CD4-positive, alpha-beta memory T cell (primary cell): ENCODE results near the gene AMIGO2. TPM values are rescaled to one million over a fixed set of nuclear protein-coding genes. Genes with fewer than 3 reads are reported as not detected.

Experiments used
- CTCF ChIA-PET: fragments of 350-600 bp; sonication (Branson Sonifier 250); formaldehyde crosslinking; loops from one replicate; lab custom pipeline; 2021; ENCODE audit warnings: inconsistent platforms; ENCODE audit not compliant: partially characterized antibody; lab: Charles Lee
- POLR2A ChIA-PET: fragments of 350-600 bp; sonication (Branson Sonifier 250); formaldehyde crosslinking; loops from one replicate; lab custom pipeline; 2021; ENCODE audit not compliant: partially characterized antibody; lab: Charles Lee
- DNase-seq, 5 donors: peaks; one replicate each; pipeline versions ENCODE4 v3.0.0 to v3.0.0-alpha.2; 2020 to 2022; ENCODE audit warnings: mixed read lengths in 1 of 5
- H3K27ac ChIP-seq: one replicate; pipeline ENCODE4 v1.7.0; 2013; ENCODE audit warnings: low read depth, low read length
- H3K27me3 ChIP-seq: 2 replicates; pipeline ENCODE4 v1.7.0; 2013; ENCODE audit warnings: mild to moderate bottlenecking, low read length, moderate library complexity; ENCODE audit not compliant: insufficient read depth
- H3K36me3 ChIP-seq: 2 replicates; pipeline ENCODE4 v1.7.0; 2013; ENCODE audit warnings: mild to moderate bottlenecking, low read length, moderate library complexity; ENCODE audit not compliant: insufficient read depth
- H3K4me1 ChIP-seq: 2 replicates; pipeline ENCODE4 v1.7.0; 2013; ENCODE audit warnings: mild to moderate bottlenecking, low read length, moderate library complexity; ENCODE audit not compliant: insufficient read depth
- H3K4me3 ChIP-seq, 2 donors: one replicate each; pipeline ENCODE4 v1.7.0; 2013; ENCODE audit warnings: low read length in 2 of 2, mild to moderate bottlenecking in 1 of 2
- H3K9me3 ChIP-seq, 2 donors: one replicate each; pipeline ENCODE4 v1.7.0; 2013; ENCODE audit warnings: low read length in 2 of 2, control low read depth in 1 of 2; ENCODE audit not compliant: control insufficient read depth in 1 of 2
- H3K27ac Mint-ChIP-seq, 7 donors: one replicate each; pipeline ENCODE4 v1.8.0; 2020 to 2021; ENCODE audit warnings: mixed read lengths in 7 of 7, mild to moderate bottlenecking in 6 of 7, inconsistent platforms in 3 of 7, moderate library complexity in 3 of 7
- H3K27me3 Mint-ChIP-seq, 2 donors: one replicate each; pipeline ENCODE4 v1.8.0; 2020 to 2021; ENCODE audit warnings: mixed read lengths in 2 of 2
- H3K36me3 Mint-ChIP-seq, 2 donors: one replicate each; pipeline ENCODE4 v1.8.0; 2020 to 2021; ENCODE audit warnings: mixed read lengths in 2 of 2, inconsistent platforms in 1 of 2, mild to moderate bottlenecking in 1 of 2
- H3K4me1 Mint-ChIP-seq, 4 donors: one replicate each; pipeline ENCODE4 v1.8.0; 2020 to 2021; ENCODE audit warnings: mixed read lengths in 4 of 4, mild to moderate bottlenecking in 1 of 4
- H3K4me3 Mint-ChIP-seq, 8 donors: one replicate each; pipeline ENCODE4 v1.8.0; 2020 to 2021; ENCODE audit warnings: mixed read lengths in 8 of 8, mild to moderate bottlenecking in 7 of 8, moderate library complexity in 6 of 8, inconsistent platforms in 3 of 8
- H3K9me3 Mint-ChIP-seq, 8 donors: one replicate each; pipeline ENCODE4 v1.8.0; 2020 to 2021; ENCODE audit warnings: mixed read lengths in 8 of 8, mild to moderate bottlenecking in 5 of 8, inconsistent platforms in 3 of 8, moderate library complexity in 1 of 8
- intact Hi-C: fragments of 100-400 bp; cut with micrococcal nuclease; formaldehyde crosslinking; loops from one replicate; pipeline ENCODE4 v1.15.1; 2023
- polyA plus RNA-seq, 2 donors: library from polyadenylated mRNA; unstranded; fragments of 300-500 nt; fragmentation: Illumina TruSeq; gene quantifications; one replicate each; pipeline ENCODE4 v1.2.3, GENCODE V29; 2021
- total RNA-seq, 2 experiments: library from RNA; stranded (reverse); gene quantifications; one replicate each; pipeline ENCODE4 v1.2.3, GENCODE V29; 2021

AMIGO2 gene
- total and polyA plus RNA-seq, 4 experiments from 2014 or later: 12.8 to 17.0 (median 14.1) TPM

DNA sequence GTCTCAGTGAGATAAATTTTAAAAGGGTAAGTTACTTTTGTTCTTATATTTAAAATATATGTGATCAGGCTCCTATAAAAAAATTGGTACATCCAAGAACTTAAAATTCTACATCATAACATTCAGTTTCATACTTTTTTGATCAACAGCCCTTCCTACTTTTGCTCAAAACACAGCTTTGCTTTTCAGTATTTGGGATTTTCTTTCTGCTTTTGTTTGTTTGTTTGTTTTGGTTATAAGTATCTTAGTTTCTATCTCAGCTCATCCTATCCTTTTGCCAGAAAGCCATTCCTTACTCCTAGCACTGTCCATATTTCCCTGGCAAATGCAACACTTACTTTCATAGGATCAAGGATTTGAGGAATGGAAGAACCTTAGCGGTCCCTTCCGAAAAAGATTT lies 5.0 kb downstream of the AMIGO2 start:
- H3K36me3 ChIP-seq: no peaks in the 10 kb centered on the region
- CTCF ChIA-PET: interaction anchor here (1.0 to 7.5 kb wide), 3 partner anchors 119 to 323 kb away, joined by 3 to 71 read pairs (median 3); no protein-coding TSS in a partner anchor
- H3K4me3 ChIP-seq: no peak overlapping the region
- Mint-ChIP-seq H3K27ac (peak overlapping the region in 1 of 7 donors; percentile 4), H3K9me3 (no peaks in the 10 kb centered on the region), H3K36me3 (peaks cover 0 to 5% of the 10 kb centered on the region in 2 donors), H3K27me3 (no peaks in the 10 kb centered on the region), H3K4me1 (peaks cover 19 to 38% (median 30%) of the 10 kb centered on the region in 4 donors), H3K4me3 (no peak overlapping the region)
- H3K9me3 ChIP-seq: no peaks in the 10 kb centered on the region
- no peak for DNase-seq
- H3K27ac ChIP-seq: no peak overlapping the region
- H3K4me1 ChIP-seq: peaks cover 27% of the 10 kb centered on the region
- POLR2A ChIA-PET: interaction anchor here (1.1 to 1.8 kb wide), 3 partner anchors 9 to 232 kb away, joined by 3 to 4 read pairs (median 4); no protein-coding TSS in a partner anchor
- intact Hi-C loops: no loop called here
- no peaks in the 10 kb centered on the region for H3K27me3 ChIP-seq

DNA sequence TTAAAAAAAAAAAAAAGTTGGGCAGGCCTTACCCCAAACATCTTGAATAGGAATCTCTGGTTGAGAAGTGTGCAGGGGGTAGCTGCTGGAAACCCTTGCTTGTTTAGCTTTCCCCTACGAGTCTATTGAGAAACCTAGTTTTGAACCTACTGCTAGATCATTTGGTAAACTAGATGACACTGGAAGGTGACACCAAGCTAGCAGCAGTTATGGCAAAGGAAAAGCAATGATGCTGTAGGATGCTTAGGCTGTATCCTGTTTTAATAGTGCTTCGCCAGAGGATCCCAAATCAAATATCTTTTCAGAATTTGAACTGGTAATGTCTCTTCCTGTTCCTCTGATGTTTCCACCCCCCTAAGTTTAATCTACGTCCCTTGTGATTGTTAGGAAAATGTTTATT lies 5.8 kb downstream of the AMIGO2 start:
- Mint-ChIP-seq H3K4me1 (peaks cover 16 to 33% (median 26%) of the 10 kb centered on the region in 4 donors), H3K9me3 (no peaks in the 10 kb centered on the region), H3K4me3 (no peak overlapping the region), H3K36me3 (peaks cover 0 to 2% of the 10 kb centered on the region in 2 donors), H3K27ac (no peak overlapping the region), H3K27me3 (no peaks in the 10 kb centered on the region)
- Histone ChIP-seq H3K36me3 (no peaks in the 10 kb centered on the region), H3K4me1 (peaks cover 25% of the 10 kb centered on the region), H3K27me3 (no peaks in the 10 kb centered on the region), H3K4me3 (no peak overlapping the region), H3K9me3 (no peaks in the 10 kb centered on the region), H3K27ac (no peak overlapping the region)
- ChIA-PET POLR2A (interaction anchor here (0.7 to 2.1 kb wide), 5 partner anchors 8 to 294 kb away, joined by 3 to 5 read pairs (median 4); no protein-coding TSS in a partner anchor), CTCF (interaction anchor here (1.0 to 7.5 kb wide), 5 partner anchors 21 to 324 kb away, joined by 3 to 71 read pairs (median 4); no protein-coding TSS in a partner anchor)
- intact Hi-C loops: no loop called here
- DNase-seq: no peak

DNA sequence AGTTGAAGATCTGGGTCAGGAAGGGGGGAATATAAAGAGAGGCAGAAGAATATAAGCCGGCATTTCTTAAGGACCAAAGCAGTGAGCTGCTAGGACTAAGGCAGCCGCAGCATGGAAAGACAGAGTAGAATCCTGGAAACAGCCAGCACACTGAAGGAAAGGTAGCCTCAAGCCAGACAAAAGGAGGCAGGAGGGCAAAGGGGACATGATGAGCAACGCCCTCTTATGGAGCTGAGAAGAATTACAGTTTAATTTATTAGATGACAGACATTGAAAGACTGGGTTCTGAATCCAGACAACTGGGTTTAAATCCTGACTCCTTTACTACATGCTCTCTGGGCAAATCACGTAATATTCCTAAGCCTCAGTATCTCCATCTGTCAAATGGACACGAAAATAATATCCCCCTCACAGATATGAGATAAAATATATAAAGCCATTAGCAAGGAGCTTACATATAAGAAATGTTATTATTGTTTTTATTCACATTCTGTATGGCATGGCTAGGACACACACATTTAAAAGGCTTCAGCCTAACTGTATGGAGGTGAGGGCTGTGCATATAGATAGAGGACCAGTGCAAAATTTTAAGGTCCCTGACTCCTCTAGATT lies 8.4 kb downstream of the AMIGO2 start:
- H3K9me3 Mint-ChIP-seq: no peaks in the 10 kb centered on the region
- peaks cover 0 to 7% (median 3%) of the 10 kb centered on the region in 4 donors for H3K4me1 Mint-ChIP-seq
- H3K4me3 Mint-ChIP-seq: no peak overlapping the region
- POLR2A ChIA-PET: interaction anchor here (0.8 to 4.3 kb wide), 7 partner anchors 8 to 326 kb away, joined by 3 to 29 read pairs (median 3); partner anchors contain the start of genes AMIGO2 and PCED1B
- DNase-seq: peak in 4 of 5 donors; percentile 15 to 32 (median 26)
- no peak overlapping the region for H3K4me3 ChIP-seq
- H3K36me3 Mint-ChIP-seq: no peaks in the 10 kb centered on the region
- no peaks in the 10 kb centered on the region for H3K27me3 Mint-ChIP-seq
- no peak overlapping the region for H3K27ac ChIP-seq
- intact Hi-C loops: loop anchor here (2.0 kb wide), 1 partner anchor 235 kb away; no protein-coding TSS in a partner anchor
- H3K4me1 ChIP-seq: no peaks in the 10 kb centered on the region
- no peaks in the 10 kb centered on the region for H3K9me3 ChIP-seq
- CTCF ChIA-PET: interaction anchor here (0.7 to 7.5 kb wide), 31 partner anchors 10 to 349 kb away, joined by 3 to 71 read pairs (median 5); partner anchors contain the start of genes AMIGO2 and PCED1B
- no peak overlapping the region for H3K27ac Mint-ChIP-seq
- no peaks in the 10 kb centered on the region for H3K27me3 ChIP-seq
- H3K36me3 ChIP-seq: no peaks in the 10 kb centered on the region

DNA sequence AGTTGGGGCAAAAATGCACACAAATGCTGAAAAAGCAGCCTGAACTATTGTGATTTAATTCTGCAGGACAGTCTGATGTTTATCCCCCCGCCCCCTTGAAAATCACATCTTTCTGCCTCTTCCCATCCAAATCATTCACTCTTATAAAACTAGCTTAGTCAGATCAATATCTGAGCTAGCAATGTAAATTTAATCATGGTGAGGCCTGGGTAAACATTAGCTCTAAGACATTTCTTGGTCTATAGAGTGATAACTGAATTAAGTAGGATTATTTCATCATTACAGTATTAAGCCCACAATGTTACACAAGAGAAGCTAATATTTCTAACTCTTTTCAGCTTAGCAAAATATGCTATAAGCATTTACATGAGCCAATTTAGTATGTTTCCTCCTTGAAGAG lies 9.4 kb downstream of the AMIGO2 start:
- H3K27me3 Mint-ChIP-seq: no peaks in the 10 kb centered on the region
- CTCF ChIA-PET: interaction anchor here (0.8 to 7.5 kb wide), 30 partner anchors 9 to 614 kb away, joined by 3 to 71 read pairs (median 4); partner anchors contain the start of genes AMIGO2 and PCED1B
- H3K36me3 Mint-ChIP-seq: no peaks in the 10 kb centered on the region
- no peak for DNase-seq
- H3K4me3 Mint-ChIP-seq: no peak overlapping the region
- peaks cover 0 to 1% (median 0%) of the 10 kb centered on the region in 4 donors for H3K4me1 Mint-ChIP-seq
- POLR2A ChIA-PET: interaction anchor here (0.5 to 4.3 kb wide), 9 partner anchors 9 to 634 kb away, joined by 3 to 29 read pairs (median 4); partner anchors contain the start of genes AMIGO2 and PCED1B
- Histone ChIP-seq H3K27me3 (no peaks in the 10 kb centered on the region), H3K4me1 (no peaks in the 10 kb centered on the region), H3K9me3 (no peaks in the 10 kb centered on the region), H3K27ac (no peak overlapping the region), H3K4me3 (no peak overlapping the region), H3K36me3 (no peaks in the 10 kb centered on the region)
- intact Hi-C loops: loop anchor here (2.0 kb wide), 1 partner anchor 236 kb away; no protein-coding TSS in a partner anchor
- H3K27ac Mint-ChIP-seq: no peak overlapping the region
- H3K9me3 Mint-ChIP-seq: no peaks in the 10 kb centered on the region

DNA sequence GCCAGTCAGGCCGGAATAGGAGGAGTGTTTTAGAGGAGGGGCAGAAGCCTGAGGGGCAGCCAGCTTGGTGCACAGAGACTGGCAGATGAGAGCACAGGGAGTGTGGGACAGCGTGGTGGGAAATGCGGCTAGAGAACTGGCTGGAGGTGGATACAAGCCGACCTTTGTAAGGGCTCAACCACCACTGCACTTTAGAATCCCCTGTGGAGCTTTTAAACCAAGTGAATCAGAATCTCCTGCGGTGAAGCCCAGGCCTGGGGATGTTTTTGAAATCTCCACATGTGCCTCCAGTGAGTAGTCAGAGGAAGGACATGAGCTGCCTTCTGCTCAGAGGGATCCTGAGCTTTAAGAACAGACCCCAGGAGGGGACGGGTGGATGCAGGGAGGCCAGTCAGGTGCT lies 11.2 kb downstream of the AMIGO2 start:
- Histone ChIP-seq H3K4me1 (no peaks in the 10 kb centered on the region), H3K27ac (no peak overlapping the region), H3K27me3 (no peaks in the 10 kb centered on the region), H3K36me3 (no peaks in the 10 kb centered on the region), H3K9me3 (no peaks in the 10 kb centered on the region), H3K4me3 (no peak overlapping the region)
- Mint-ChIP-seq H3K36me3 (no peaks in the 10 kb centered on the region), H3K4me1 (peaks cover 0 to 1% (median 0%) of the 10 kb centered on the region in 4 donors), H3K9me3 (no peaks in the 10 kb centered on the region), H3K27ac (peak overlapping the region in 1 of 7 donors; percentile 72), H3K27me3 (no peaks in the 10 kb centered on the region), H3K4me3 (no peak overlapping the region)
- intact Hi-C loops: no loop called here
- ChIA-PET CTCF (interaction anchor here (0.9 to 7.5 kb wide), 7 partner anchors 9 to 697 kb away, joined by 3 to 71 read pairs (median 4); partner anchors contain the start of genes AMIGO2 and PCED1B), POLR2A (interaction anchor here (4.3 kb wide), 1 partner anchor 11 kb away, joined by 29 read pairs; the partner anchor contains the start of genes AMIGO2 and PCED1B)
- DNase-seq: no peak

DNA sequence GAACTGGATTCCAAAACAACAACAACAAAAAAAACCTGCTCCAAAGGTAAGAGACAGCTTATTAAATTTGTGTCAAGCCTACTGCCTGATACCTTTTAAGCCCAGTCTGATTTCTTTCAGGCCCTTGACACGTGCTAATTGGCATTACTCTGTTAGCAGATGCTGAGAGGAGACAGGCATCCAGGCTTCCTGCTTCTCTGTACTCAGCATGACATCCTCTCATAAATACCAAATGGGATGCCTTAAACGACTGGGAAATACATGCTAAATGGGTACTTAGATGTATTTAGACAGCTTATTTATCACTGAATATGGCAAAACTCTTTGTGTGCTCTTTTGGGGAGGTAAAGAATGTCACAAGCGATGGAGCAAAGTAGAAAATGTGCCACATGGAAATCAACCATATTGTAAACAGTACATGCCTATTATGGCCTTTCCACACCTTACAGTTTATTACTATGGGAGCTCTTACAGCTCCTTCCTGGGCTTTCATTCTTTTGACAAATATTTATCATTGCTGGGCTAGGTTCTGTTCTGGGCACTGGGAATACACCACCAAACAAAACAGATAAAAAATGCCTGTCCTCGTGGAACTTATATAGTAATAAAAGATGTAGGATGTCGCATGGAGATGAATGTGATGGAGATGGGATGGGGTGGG lies 11.9 kb downstream of the AMIGO2 start:
- no peaks in the 10 kb centered on the region for H3K36me3 ChIP-seq
- Mint-ChIP-seq H3K9me3 (no peaks in the 10 kb centered on the region), H3K27me3 (no peaks in the 10 kb centered on the region), H3K36me3 (no peaks in the 10 kb centered on the region), H3K4me3 (no peak overlapping the region), H3K4me1 (peaks cover 0 to 1% (median 0%) of the 10 kb centered on the region in 4 donors), H3K27ac (no peak overlapping the region)
- H3K27me3 ChIP-seq: no peaks in the 10 kb centered on the region
- H3K9me3 ChIP-seq: no peaks in the 10 kb centered on the region
- no peak for DNase-seq
- H3K4me1 ChIP-seq: no peaks in the 10 kb centered on the region
- H3K27ac ChIP-seq: no peak overlapping the region
- POLR2A ChIA-PET: interaction anchor here (0.9 kb wide), 1 partner anchor 12 kb away, joined by 3 read pairs; the partner anchor contains the start of genes AMIGO2 and PCED1B
- H3K4me3 ChIP-seq: no peak overlapping the region
- intact Hi-C loops: no loop called here
- CTCF ChIA-PET: interaction anchor here (1.0 to 7.5 kb wide), 3 partner anchors 8 to 330 kb away, joined by 3 to 71 read pairs (median 4); no protein-coding TSS in a partner anchor
